Esophagus muscularis mucosa (tissue), 4 donors: Measurements from ENCODE around the gene GPR63. TPM values are rescaled to one million over a fixed set of nuclear protein-coding genes. Genes with fewer than 3 reads are reported as not detected.

ENCODE experiments used
- DNase-seq: peaks from one replicate; pipeline ENCODE4 v3.0.0-alpha.2; 2017; ENCODE audit errors: extremely low spot score
- H3K27ac ChIP-seq, 4 donors: fragments of 200-600 bp; sonication (generic); replicated peaks in 1 of 4; 1 replicate in 3 of 4; 2 replicates in 1 of 4; pipeline ENCODE4 v1.5.1; 2016 to 2019; ENCODE audit warnings: mild to moderate bottlenecking in 1 of 4
- H3K27me3 ChIP-seq, 4 donors: fragments of 200-600 bp; sonication (generic); one replicate each; pipeline versions ENCODE4 v1.5.1 to v1.6.0; 2016 to 2019
- H3K36me3 ChIP-seq, 4 donors: fragments of 200-600 bp; sonication (generic); one replicate each; pipeline ENCODE4 v1.5.1; 2016 to 2019
- H3K4me1 ChIP-seq, 4 donors: fragments of 200-600 bp; sonication (generic); one replicate each; pipeline ENCODE4 v1.5.1; 2016 to 2019
- H3K4me3 ChIP-seq, 4 donors: fragments of 200-600 bp; sonication (generic); 1 replicate in 2 of 4; 2 replicates in 2 of 4; pipeline ENCODE4 v1.5.1; 2016 to 2019; ENCODE audit warnings: mild to moderate bottlenecking in 4 of 4, moderate library complexity in 1 of 4
- H3K9me3 ChIP-seq, 4 donors: fragments of 200-600 bp; sonication (generic); 1 replicate in 3 of 4; 2 replicates in 1 of 4; pipeline ENCODE4 v1.5.1; 2016 to 2019
- EP300 ChIP-seq: sonication (generic); formaldehyde crosslinking; IDR thresholded peaks from one replicate; pipeline ENCODE4 v1.6.1; 2017; ENCODE audit warnings: antibody characterized with exemption
- POLR2A ChIP-seq: fragments of 450-650 bp; IDR thresholded peaks from one replicate; pipeline ENCODE4 v1.6.1; 2017; ENCODE audit warnings: antibody characterized with exemption, moderate library complexity, mild to moderate bottlenecking, low read depth
- POLR2AphosphoS5 ChIP-seq, 2 donors: sonication (generic); formaldehyde crosslinking; IDR thresholded peaks; one replicate each; pipeline ENCODE4 v1.6.1; 2017; ENCODE audit warnings: antibody characterized with exemption in 2 of 2
- WGBS: methylation state at CpG from one replicate; pipeline ENCODE4 v1.1.5; 2018; 5-methylcytosine and 5-hydroxymethylcytosine counted together
- intact Hi-C: fragments of 100-400 bp; cut with DNase I; formaldehyde crosslinking; loops from one replicate; pipeline ENCODE4 v1.15.1; 2023
- total RNA-seq, 4 donors: library from RNA; depleted of rRNA; stranded (reverse); fragments of >200 nt; gene quantifications; one replicate each; pipeline versions ENCODE4 v1.1.0 to v1.2.1, GENCODE V29; 2016
- TF ChIP-seq, protein P1 (sequence below), 3 experiments: fragments of 200-600 bp in 2 of 3; fragments of 450-650 bp in 1 of 3; sonication (generic) in 2 of 3; IDR thresholded peaks; one replicate each; pipeline ENCODE4 v1.5.1; 2017 to 2019; ENCODE audit warnings: antibody characterized with exemption in 3 of 3, mild to moderate bottlenecking in 2 of 3, moderate library complexity in 1 of 3

Gene GPR63
- total RNA-seq, 4 donors from 2014 or later: 0.83 to 2.0 (median 0.93) TPM

- Histone ChIP-seq H3K36me3 (no peaks in the 10 kb centered on the region), H3K4me3 (no peak overlapping the region), H3K27me3 (no peaks in the 10 kb centered on the region), H3K4me1 (no peaks in the 10 kb centered on the region), H3K27ac (no peak overlapping the region), H3K9me3 (peaks cover 0 to 13% (median 8%) of the 10 kb centered on the region in 4 donors)
- no peak for DNase-seq
- TF ChIP-seq EP300 (no peak), POLR2A (no peak), POLR2AphosphoS5 (IDR thresholded peaks at IDR 0.05) (no peak)
- TF ChIP-seq, protein P1, sequence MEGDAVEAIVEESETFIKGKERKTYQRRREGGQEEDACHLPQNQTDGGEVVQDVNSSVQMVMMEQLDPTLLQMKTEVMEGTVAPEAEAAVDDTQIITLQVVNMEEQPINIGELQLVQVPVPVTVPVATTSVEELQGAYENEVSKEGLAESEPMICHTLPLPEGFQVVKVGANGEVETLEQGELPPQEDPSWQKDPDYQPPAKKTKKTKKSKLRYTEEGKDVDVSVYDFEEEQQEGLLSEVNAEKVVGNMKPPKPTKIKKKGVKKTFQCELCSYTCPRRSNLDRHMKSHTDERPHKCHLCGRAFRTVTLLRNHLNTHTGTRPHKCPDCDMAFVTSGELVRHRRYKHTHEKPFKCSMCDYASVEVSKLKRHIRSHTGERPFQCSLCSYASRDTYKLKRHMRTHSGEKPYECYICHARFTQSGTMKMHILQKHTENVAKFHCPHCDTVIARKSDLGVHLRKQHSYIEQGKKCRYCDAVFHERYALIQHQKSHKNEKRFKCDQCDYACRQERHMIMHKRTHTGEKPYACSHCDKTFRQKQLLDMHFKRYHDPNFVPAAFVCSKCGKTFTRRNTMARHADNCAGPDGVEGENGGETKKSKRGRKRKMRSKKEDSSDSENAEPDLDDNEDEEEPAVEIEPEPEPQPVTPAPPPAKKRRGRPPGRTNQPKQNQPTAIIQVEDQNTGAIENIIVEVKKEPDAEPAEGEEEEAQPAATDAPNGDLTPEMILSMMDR (IDR thresholded peaks at IDR 0.05): no peak
- intact Hi-C loops: no loop called here
Measured at GRCh38 chr6:96844530-96844929, 7.3 kb upstream of the GPR63 start.

DNA sequence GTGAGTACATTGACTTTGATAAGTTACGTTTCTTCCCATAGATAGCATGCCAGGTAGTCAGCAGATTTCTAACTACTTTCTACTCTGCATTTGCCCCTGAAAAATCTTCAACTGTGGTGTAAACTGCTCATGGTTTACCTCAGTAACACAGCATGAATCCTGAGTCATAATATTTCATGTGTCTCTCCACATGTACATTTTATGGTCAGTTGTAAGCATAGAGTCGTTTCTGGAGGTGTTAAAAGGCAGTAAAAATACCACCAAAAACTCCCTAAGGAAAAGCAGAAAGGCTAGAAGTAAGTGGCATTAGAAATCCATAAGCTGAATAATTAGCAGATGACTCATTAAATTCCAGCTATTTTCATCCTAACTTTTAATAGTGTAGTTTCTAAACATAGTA lies 4.1 kb upstream of the GPR63 start:
- no peaks in the 10 kb centered on the region for H3K27me3 ChIP-seq
- 37% methylated on average over 2 of the region's 2 CpGs for WGBS
- no peaks in the 10 kb centered on the region for H3K36me3 ChIP-seq
- no peak for TF ChIP-seq POLR2A
- TF ChIP-seq EP300: no peak
- TF ChIP-seq, protein P1 (IDR thresholded peaks at IDR 0.05): no peak
- no peak for TF ChIP-seq POLR2AphosphoS5 (IDR thresholded peaks at IDR 0.05)
- intact Hi-C loops: no loop called here
- H3K27ac ChIP-seq: no peak overlapping the region
- no peak overlapping the region for H3K4me3 ChIP-seq
- no peak for DNase-seq
- peaks cover 7 to 17% (median 10%) of the 10 kb centered on the region in 4 donors for H3K4me1 ChIP-seq
- H3K9me3 ChIP-seq: no peaks in the 10 kb centered on the region

DNA sequence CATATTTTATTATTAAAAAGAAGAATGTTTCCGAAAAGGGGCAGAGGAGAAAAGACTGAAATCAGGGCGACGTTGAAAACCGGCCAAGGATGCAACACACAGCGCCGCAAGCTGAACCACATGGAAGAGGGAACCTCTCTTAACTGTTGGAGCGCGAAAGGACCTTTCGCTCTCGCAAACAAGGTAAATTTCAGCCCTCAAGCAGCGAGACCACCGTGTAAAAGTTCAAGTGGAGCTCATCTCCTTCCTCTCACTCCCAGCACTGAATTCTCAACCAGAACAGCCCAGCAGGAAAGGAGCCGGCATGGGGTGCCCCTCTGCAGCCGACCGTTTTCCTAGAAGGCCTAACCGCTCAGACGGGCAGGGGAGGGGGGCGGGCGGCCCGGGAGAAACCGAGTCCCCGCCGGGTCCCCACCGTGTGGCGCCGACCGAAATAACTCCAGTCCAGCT lies 621 bp downstream of the GPR63 start:
- Histone ChIP-seq H3K4me3 (peak overlapping the region; percentile 72 to 87 (median 78)), H3K27me3 (no peaks in the 10 kb centered on the region), H3K9me3 (no peaks in the 10 kb centered on the region), H3K4me1 (peaks cover 10 to 21% (median 14%) of the 10 kb centered on the region in 4 donors), H3K36me3 (no peaks in the 10 kb centered on the region), H3K27ac (peak overlapping the region; percentile 33 to 77 (median 65))
- no peak for DNase-seq
- TF ChIP-seq, protein P1 (IDR thresholded peaks at IDR 0.05): no peak
- TF ChIP-seq POLR2A (no peak), POLR2AphosphoS5 (IDR thresholded peaks at IDR 0.05) (no peak), EP300 (no peak)
- WGBS: under 1% methylated on average over 15 of the region's 27 CpGs
- intact Hi-C loops: loop anchor here (5.0 to 10.0 kb wide), 2 partner anchors 61 to 312 kb away; partner anchors contain the start of genes NDUFAF4 and UFL1

DNA sequence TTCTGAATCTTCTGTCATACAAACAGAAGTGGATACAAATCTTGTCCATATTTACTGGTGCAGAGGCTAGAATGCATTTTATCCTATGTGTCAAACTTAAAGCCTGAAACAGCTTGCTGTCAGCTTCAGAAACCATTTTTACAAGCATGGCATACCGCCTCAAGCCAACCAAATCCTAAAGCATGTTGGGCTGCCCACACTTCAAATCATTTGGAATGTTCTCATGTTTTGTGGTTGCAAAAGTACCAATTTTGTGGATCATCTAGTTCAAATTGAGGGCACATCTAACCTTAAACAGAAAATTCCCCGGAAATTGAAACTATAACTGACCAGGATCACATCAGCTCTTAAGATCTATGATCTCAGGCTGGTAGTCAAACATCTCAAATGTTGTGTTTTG lies 3.2 kb downstream of the GPR63 start:
- Histone ChIP-seq H3K27ac (no peak overlapping the region), H3K27me3 (no peaks in the 10 kb centered on the region), H3K4me3 (no peak overlapping the region), H3K4me1 (peaks cover 10 to 21% (median 14%) of the 10 kb centered on the region in 4 donors), H3K36me3 (no peaks in the 10 kb centered on the region), H3K9me3 (no peaks in the 10 kb centered on the region)
- intact Hi-C loops: loop anchor here (10.0 kb wide), 1 partner anchor 309 kb away; the partner anchor contains the start of gene UFL1
- 96% methylated on average over 2 of the region's 2 CpGs for whole genome bisulfite sequencing
- no peak for DNase-seq
- TF ChIP-seq, protein P1 (IDR thresholded peaks at IDR 0.05): no peak
- no peak for TF ChIP-seq POLR2A
- no peak for TF ChIP-seq EP300
- no peak for TF ChIP-seq POLR2AphosphoS5 (IDR thresholded peaks at IDR 0.05)

GRCh38 chr6:96832780-96833179 lies 4.5 kb downstream of the GPR63 start:
- no peaks in the 10 kb centered on the region for H3K27me3 ChIP-seq
- no peak for DNase-seq
- H3K4me1 ChIP-seq: peaks cover 7 to 14% (median 10%) of the 10 kb centered on the region in 4 donors
- no peaks in the 10 kb centered on the region for H3K36me3 ChIP-seq
- TF ChIP-seq EP300: no peak
- TF ChIP-seq POLR2AphosphoS5 (IDR thresholded peaks at IDR 0.05): no peak
- no peak for TF ChIP-seq POLR2A
- TF ChIP-seq, protein P1 (IDR thresholded peaks at IDR 0.05): no peak
- no peak overlapping the region for H3K4me3 ChIP-seq
- no peaks in the 10 kb centered on the region for H3K9me3 ChIP-seq
- H3K27ac ChIP-seq: no peak overlapping the region
- intact Hi-C loops: loop anchor here (10.0 kb wide), 1 partner anchor 308 kb away; the partner anchor contains the start of gene UFL1
- 97% methylated on average over 2 of the region's 2 CpGs for WGBS
